Measurements from ENCODE around the gene TANGO6.

- TF ChIP-seq CTCF (IDR thresholded peaks at IDR 0.05) (no peak), ZNF302 (CRISPR knock-in tag; IDR thresholded peaks at IDR 0.05) (no peak), RARB (CRISPR knock-in tag; IDR thresholded peaks at IDR 0.05) (no peak), EP300 (IDR thresholded peaks at IDR 0.05) (no peak), MYC (IDR thresholded peaks at IDR 0.05; ENCODE audit: borderline replicate concordance, low read length) (no peak), ZFP36 (IDR thresholded peaks at IDR 0.05; ENCODE audit: borderline replicate concordance, partially characterized antibody) (no peak), RCOR1 (IDR thresholded peaks at IDR 0.05; ENCODE audit: low read depth, low read length) (no peak), POLR2A (IDR thresholded peaks at IDR 0.05; ENCODE audit: low read length) (no peak), JUNB (IDR thresholded peaks at IDR 0.05) (no peak), POLR2AphosphoS2 (conservative IDR thresholded peaks at IDR 0.05; ENCODE audit: low read length) (no peak), EHF (CRISPR knock-in tag; IDR thresholded peaks at IDR 0.05) (no peak), SMC3 (IDR thresholded peaks at IDR 0.05) (no peak), NFE2L2 (conservative IDR thresholded peaks at IDR 0.05; ENCODE audit: low read length) (no peak)
- TF ChIP-seq, protein P1, sequence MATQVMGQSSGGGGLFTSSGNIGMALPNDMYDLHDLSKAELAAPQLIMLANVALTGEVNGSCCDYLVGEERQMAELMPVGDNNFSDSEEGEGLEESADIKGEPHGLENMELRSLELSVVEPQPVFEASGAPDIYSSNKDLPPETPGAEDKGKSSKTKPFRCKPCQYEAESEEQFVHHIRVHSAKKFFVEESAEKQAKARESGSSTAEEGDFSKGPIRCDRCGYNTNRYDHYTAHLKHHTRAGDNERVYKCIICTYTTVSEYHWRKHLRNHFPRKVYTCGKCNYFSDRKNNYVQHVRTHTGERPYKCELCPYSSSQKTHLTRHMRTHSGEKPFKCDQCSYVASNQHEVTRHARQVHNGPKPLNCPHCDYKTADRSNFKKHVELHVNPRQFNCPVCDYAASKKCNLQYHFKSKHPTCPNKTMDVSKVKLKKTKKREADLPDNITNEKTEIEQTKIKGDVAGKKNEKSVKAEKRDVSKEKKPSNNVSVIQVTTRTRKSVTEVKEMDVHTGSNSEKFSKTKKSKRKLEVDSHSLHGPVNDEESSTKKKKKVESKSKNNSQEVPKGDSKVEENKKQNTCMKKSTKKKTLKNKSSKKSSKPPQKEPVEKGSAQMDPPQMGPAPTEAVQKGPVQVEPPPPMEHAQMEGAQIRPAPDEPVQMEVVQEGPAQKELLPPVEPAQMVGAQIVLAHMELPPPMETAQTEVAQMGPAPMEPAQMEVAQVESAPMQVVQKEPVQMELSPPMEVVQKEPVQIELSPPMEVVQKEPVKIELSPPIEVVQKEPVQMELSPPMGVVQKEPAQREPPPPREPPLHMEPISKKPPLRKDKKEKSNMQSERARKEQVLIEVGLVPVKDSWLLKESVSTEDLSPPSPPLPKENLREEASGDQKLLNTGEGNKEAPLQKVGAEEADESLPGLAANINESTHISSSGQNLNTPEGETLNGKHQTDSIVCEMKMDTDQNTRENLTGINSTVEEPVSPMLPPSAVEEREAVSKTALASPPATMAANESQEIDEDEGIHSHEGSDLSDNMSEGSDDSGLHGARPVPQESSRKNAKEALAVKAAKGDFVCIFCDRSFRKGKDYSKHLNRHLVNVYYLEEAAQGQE (IDR thresholded peaks at IDR 0.05) = no peak
Observed at GRCh38 chr16:68887107-68887506, 43.8 kb downstream of the TANGO6 start.
